Muscle of arm (tissue), 12 donors: ENCODE measurements around the gene BAZ2B. TPM values are rescaled to one million over a fixed set of nuclear protein-coding genes. Genes with fewer than 3 reads are reported as not detected.
A peak's percentile ranks its signal among the peaks of the same experiment; 100 is the strongest.

Source experiments
- DNase-seq: peaks from one replicate; pipeline ENCODE4 v3.0.0-alpha.2; 2013
- polyA plus RNA-seq, 12 donors: library from polyadenylated mRNA; unstranded; fragments of 120-200 nt; gene quantifications; one replicate each; pipeline ENCODE4 v1.2.1, GENCODE V29; 2013; ENCODE audit not compliant: insufficient read length in 12 of 12

The BAZ2B gene
- polyA plus RNA-seq, 12 donors, result 27.6 to 65.0 (median 36.6) TPM; not detected in 1

DNA sequence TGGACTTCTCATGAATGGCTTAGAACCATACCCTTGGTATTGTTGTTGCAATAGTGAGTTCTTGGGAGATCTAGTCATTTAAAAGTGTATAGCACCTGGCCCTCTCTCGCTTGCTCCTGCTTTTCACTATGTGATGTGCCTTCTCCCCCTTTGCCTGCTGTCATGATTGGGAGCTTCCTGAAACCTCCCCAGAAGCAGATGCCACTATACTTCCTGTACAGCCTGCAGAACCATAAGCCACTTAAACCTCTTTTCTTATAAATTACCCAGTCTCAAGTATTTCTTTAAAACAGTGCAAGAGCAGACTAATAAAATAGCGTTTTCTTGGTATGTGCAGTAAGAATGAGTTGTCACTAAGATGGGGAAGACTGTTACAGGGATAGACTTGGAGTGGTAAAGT lies 31.6 kb downstream of the BAZ2B start:
- DNase-seq, result no peak

DNA sequence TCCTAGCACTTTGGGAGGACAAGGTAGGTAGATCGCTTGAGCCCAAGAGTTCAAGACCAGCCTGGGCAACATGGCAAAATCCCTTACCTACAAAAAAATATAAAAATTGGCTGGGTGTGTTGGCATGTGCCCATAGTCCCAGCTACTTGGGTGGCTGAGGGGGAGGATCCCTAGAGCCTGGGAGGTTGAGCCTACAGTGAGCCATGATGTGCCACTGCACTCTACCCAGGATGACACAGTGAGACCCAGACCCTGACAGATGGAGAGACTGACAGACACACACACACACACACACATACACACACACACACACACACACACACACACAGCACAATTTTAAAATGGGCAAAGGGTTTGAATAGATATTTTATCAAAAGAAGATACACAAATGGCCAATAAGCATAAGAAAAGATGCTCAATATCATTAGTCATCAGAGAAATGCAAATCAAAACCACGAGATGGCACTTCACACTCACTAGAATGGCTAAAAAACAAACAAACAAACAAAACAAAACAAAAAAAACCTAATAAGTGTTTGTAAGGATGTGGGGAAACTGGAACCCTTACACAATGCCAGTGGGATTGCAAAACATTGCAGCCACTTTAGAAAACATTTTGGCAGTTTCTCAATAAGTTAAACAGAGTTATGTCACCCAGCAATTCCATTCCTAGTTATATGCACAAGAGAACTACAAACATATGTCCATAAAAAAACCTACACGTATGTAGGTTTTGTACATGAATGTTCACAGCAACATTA lies 42.3 kb downstream of the BAZ2B start:
- no peak for DNase-seq

DNA sequence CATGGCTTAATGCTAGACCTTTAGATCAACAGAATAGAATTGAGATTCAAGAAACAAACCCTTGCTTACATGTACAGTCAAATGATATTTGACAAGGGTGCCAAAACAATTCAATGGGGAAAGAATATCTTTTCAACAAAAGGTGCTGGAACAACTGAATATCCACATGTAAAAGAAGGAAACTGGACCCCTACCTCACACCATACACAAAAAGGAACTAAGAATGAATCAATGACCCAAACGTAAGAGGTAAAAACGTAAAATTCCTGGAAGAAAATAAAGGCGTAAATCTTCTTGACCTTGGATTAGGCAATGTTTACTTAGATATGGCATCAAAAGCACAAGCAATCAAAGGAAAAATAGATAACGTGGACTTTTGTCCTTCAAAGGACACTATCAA lies 43.1 kb downstream of the BAZ2B start:
- no peak for DNase-seq

DNA sequence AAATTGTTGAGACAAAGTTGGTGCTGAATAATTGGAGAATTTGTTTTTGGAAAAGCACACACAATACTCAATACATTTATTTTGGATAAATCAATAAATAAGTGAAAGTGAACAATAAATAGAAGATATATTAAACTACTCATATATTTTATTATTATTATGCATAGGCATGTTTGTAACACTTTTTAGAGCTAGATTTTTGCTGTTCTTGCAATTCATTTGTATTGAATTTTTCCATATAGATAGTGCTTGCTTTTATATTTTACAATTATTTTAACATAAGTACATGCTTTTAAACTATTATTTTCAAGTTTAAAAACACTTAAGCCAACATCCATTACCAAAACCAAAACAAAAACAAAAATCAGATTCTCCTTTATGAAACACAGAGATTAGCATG lies 43.9 kb downstream of the BAZ2B start:
- no peak for DNase-seq

DNA sequence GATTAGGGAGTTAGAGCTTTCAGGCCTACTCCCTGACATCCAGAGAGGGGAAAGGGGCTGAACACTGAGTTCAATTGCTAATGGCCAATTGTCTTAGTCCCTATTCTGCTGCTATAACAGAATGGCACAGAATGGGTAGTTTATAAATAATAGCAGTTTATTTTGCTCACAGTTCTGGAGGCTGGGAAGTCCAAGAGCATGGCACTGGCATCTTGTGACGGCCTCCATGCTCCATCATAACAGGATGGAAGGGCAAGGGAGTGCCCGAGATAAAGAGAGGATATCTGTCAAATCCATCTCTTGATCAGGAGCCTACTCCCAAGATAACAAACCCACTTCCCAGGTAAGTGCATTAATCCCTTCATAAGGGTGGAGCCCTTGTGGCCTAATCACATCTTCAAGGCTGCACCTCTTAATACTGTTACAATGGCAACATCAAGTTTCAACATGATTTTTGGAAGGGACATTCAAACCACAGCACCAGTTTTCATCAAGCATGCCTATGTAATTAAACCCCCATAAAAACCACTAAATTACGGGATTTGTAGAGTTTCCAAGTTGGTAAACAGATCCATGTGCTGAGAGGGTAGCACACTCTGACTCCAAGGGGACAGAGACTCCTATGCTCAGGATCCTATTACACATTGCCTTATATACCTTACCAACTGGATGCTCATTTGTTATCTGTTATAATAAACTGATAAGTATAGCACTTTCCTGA lies 44.6 kb downstream of the BAZ2B start:
- no peak for DNase-seq

DNA sequence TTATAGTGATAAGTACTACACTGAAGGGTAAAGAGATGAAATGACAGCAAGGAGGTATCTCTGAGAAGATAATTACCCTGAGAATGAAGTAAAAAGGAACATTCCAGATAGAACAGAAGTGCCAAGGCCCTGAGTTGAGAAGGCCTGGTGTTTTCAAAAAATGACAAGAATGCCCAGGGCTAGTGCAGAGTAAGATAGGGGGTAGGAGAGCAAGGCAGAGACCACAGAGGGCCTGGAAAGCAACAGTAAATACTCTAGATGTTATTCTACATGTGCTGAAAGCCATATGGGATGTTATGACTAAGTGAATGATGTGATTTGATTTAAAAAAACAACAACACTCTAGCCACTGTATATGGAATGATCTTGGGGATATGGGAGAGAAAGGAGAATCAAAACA lies 52.3 kb downstream of the BAZ2B start:
- DNase-seq, result no peak

DNA sequence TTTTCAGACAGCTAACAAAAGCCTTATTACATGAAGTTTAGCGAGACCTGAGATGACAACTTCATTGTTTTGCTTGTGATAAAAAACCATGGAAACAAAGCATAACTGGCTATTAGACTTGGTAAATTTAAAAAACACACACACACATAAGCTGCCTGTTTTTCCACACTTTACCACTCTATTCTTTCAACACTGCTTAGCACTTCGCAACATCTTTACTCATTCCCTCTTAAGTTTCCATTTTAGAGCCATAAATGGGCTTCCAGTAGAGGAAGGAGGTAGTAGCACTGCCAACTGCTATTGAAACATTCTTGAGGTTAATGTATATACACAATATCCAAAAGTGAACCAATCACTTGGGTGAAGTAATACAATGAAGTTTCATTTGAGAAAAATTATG lies 54.1 kb downstream of the BAZ2B start:
- no peak for DNase-seq

DNA sequence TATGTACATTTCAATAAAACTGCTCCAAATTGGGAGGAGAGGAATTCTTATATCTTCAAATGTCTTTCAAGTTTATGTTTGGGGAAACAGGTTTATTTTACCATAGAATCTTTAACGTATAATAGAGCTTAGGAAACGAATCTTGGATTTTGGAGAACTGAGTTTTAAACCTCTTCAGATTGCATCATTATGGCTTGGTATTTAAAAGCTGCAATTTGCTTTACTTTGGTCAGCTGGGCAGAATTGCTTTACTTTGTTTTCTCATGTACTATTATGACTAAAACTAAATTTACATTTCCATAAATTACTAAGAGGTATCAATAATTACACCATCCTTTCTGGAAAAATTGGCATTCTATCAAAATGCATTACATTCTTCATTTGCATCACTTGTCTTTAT lies 54.6 kb downstream of the BAZ2B start:
- no peak for DNase-seq

DNA sequence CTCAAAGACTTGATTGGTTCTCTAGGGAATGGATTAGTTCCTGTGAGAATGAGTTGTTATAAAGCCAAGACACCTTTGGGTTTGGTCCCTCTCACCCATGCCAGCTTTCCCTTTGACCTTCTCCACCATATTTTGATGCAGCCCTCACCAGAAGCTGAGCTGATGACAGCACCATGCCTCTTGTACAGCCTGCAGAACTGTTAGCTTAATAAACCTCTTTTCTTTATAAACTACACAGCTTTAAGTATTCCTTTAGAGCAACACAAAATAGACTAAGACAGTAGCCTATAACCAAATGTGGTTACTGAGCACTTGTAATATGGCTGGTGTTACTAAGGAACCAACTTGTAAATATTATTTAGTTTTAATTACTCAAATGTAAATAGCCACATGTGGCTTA lies 55.1 kb downstream of the BAZ2B start:
- DNase-seq, result no peak

DNA sequence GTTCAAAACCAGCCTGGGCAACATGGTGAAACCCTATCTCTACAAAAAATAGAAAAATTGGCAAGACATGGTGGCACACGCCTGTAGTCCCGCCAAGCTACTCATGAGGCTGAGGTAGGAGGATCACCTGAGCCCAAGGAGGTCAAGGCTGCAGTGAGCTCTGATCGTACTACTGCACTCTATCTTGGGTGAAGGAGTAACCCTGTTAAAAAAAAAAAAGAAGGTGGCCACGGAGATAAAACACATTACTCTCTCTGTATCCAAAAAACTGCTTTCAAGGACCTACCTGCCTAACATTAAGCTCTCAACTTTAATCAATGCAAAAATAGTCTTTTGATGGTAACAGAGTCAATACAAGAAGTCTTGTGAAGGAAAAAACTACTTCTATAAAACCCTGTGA lies 57.3 kb downstream of the BAZ2B start:
- DNase-seq, result no peak

DNA sequence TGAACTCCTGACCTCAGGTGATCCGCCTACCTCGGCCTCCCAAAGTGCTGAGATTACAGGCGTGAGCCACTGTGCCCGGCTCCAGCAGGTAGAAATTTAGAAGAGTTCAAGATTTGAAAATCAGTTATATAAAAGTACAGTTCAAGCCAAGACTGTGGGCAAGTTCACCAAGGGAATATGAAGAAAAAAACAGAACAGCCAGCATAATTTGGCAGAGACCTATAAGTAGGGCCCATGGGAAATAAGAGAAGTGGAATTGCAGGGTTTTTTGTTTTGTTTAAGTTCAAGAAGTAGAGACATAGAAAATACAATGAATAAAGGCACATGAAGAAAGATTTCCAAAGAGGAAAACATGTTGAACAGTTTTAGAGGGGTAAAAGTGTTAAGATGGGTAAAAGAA lies 57.9 kb downstream of the BAZ2B start:
- no peak for DNase-seq

DNA sequence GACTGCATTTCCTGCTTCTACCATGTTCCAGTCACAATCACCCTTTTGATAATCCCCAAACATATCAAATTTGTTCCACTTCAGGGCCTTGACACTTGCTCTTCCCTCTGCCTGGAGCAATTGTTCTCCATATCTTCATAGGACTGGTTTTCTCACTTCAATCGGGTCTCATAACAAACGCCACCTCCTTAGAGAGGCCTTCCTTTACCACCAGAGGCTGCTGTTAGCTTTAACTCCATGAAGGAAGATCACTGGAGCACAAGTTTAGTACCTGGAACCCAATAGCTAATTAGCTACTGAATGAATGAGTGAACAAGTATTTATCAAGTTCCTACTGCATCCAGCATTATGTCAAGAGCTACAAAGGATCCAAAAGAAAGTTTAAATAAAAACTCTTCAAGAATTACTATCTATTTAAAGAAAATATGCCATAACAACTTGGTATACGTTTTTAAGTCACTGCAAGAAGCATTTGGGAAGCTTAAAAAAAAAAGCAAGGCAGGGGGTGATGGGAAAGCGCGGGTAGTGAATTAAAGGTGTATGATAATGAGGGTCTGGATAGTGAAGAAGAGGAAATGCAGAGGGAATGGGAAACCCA lies 58.8 kb downstream of the BAZ2B start:
- DNase-seq, result no peak

DNA sequence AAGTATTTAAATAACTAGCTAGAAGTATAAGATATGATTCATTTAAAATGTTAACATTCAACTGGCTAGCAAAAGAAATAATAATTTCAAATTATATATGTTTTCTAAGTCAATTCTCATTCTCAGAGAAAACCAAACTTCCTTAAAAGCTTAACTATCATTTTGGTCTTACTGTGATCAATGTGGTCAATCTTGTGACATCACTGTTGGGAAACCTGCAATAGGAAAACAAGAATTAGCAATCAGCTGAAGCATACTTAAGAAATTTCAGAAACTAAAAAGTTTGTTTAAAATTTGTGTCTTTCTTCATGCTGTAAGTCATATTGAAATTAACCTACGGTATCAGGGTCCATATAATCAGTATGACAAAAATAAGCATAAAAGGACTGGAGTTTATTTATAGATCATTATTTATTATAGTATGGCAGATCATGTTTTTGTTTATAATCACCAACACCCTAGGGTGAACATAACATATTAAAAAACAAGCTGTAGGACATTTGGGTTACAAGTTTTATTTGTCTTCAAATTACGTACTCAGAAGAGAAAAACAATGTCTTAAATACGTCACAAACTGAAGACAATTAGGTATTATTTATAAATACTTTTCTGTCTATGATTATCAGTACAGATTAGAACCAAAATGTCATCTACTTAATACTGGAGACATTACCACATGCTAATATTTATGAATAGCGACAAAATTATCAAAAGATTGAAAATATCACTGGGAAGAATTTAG lies 60.5 kb downstream of the BAZ2B start:
- no peak for DNase-seq

DNA sequence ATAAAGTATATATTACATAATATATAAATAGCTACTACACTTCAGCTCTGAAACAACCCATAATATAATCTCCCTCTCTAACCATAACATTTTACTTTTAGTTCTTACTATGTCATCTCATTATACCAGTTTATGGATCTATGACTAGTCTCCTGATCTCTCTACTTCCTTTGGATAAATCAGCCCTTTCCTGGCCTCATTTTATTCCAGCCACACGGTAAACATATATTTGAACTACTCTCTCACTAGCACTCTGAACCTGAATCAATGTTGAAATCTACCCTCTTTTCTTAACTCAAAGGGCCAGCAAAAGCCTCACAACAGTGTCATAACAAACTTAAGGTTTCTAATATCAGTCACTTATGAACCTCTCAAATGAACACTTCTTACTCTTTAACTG lies 62.6 kb downstream of the BAZ2B start:
- DNase-seq, result no peak

DNA sequence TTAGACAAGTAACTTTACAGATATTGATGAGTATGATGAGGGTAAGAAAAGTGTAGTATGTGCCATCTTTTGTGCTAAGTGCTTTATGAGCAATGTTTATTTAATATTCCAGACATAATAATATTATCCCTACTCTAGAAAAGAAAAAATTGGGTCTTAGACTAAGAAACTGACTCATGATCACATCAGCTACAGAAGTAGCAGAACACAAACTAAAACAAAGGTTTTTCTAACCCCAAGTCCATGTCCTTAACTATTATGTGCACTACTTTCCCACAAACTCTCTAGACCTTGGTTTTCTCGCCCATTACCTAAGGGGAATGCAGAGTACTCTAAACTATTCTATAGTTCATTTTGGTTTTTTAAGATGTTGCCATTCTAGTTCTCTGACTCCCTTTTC lies 64.5 kb downstream of the BAZ2B start:
- no peak for DNase-seq

DNA sequence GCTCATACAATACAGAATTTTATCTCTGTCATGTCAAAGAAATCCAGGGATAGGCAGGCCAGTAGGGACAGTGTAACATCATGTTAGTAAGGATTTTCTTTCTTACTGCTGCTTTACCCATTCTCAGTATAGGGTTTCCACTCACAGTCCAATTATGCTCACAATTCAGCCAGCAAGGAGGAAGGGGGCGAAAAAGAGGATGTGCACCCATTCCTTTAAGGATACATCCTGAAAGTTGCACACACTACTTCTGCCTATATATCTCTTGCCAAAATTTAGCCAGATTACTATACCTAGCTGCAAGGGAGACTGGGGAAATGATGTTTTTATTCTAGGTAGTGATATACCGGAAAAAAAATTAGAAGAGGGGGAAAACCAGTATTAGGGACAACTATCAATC lies 66.1 kb downstream of the BAZ2B start:
- no peak for DNase-seq

DNA sequence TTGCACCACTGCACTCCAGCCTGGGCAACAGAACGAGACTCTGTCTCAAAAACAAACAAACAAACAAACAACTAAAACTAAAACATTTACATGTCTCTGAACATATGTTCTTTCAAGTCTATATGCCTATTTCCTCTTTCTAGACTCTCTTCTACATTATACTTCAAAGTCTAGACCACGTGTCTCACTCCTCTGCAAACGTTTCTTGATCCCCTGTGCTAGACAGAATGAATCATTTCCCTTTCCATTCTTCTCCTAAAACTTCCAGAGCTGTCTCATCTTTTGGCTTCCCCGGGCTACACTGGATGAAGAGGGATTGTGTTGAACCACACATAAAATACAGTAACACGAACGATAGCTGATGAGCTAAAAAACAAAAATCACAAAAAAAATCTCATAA lies 67.1 kb downstream of the BAZ2B start:
- no peak for DNase-seq

DNA sequence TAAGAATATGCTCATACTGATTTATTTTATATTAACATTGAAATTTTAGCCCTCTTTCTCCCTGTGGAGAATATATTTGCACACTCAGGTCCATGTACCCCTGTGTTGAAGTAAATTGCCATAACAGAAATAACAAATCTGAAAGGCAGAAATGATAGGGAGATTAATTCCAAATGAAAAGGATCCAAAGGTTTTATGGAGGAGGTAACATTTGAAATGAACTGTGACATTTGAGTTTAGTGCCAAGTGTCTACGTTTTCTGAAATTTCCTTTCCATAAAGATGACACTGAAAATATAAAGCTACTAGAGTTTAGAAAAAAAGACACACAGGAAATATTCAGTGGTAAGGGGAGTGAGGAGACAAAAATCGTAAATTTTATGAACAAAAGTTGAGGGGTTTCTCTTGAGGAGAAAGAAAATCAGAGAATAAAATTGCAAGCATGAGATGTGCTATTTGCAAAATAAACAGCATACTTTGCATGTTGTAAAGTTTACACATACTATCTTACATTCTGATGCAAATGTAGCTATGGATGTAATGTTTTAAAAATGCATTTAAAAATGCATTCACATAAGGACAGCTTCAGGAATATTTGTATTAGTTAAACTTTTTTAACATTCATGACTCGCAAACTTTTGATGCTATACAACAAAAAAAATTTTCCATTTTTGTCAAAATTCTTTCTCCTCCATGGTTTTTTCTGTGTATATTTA lies 69.5 kb downstream of the BAZ2B start:
- DNase-seq, result peak; percentile 25

DNA sequence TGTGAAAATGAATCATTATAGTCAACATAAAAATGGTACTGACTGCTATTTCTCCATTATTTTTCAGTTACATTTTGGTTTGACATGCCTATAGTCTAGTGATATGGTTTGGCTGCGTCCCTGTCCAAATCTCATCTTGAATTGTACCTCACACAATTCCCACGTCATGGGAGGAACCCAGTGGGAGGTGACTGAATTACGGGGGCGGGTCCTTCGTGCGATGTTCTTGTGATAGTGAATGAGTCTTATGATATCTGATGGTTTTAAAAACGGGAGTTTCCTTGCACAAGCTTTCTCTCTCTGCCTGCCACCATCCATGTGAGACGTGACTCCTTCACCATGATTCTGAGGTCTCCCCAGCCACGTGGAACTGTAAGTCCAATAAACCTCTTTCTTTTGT lies 70.3 kb downstream of the BAZ2B start:
- DNase-seq, result no peak

DNA sequence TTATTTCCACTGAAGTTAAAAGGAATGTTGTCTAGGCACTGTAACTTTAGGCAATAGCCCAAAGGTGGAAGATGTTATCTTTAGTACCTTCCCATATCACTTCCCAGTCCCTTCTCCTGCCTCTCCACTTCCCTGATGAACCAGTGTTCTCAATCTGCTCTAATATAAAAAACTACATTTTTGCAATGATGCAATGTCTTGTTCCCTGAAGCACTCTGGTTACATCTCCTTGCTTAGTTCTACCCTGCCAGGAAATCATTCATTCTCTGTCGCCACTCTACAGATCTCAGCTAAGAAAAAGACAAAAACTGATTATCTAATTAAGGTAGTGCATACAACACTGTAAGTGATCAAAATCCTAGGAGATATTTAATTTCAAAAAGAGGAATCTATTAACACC lies 71.3 kb downstream of the BAZ2B start:
- no peak for DNase-seq

DNA sequence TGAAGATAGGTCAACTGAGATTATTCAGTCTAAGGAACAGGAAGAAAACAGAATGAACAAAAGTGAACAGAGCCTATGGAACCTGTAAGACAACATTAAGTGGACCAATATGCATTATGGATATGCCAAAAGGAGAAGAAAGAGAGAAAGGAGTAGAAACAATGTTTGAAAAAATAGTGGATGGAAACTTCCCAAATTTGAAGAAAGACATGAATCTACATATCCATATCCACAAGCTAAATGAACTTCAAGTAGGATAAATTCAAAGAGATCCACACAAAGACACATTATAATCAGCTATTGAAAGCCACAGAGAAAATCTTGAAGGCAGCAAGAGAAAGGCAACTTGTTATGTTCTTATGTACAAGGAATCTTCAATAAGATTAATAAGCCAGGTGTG lies 74.2 kb downstream of the BAZ2B start:
- DNase-seq, result no peak

DNA sequence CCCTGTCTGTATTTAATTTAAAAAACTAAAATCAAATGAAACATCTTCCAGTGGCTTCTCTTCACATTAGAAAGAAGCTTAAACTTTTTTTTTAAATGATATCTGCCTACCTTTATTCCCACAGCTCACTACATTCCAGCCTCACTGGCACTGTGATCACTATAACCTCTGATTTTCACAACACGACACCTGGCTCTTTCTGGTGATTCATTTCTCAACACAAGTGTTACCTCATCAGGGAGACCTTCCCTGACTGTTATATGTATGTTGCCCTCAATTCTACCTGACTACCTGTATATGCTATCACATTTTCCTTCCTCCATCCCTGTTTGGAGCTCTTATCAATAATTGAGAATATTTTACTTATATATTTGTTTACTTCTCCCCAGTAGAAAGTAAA lies 76.6 kb downstream of the BAZ2B start:
- DNase-seq, result no peak
